OCI-LY1 (cell line): ENCODE results near the gene EYS.

Experiments
- CTCF ChIP-seq: fragments of 200-600 bp; sonication (generic), shearing (Covaris generic); IDR thresholded peaks from 2 replicates; pipeline ENCODE4 v1.5.1; 2017; ENCODE audit warnings: mild to moderate bottlenecking, antibody characterized with exemption, low read length, moderate library complexity, mixed read lengths
- EZH2 ChIP-seq: fragments of 200-600 bp; sonication (generic), shearing (Covaris generic); IDR thresholded peaks from 2 replicates; pipeline ENCODE4 v1.8.0; 2017; ENCODE audit warnings: borderline replicate concordance, mixed run types, mild to moderate bottlenecking, antibody characterized with exemption, low read length, moderate library complexity, mixed read lengths

GRCh38 chr6:64299176-64299575, 1407.8 kb downstream of the EYS start:
- TF ChIP-seq CTCF (no peak), EZH2 (no peak)
